Measurements from ENCODE around the gene PSMB5. TPM values are rescaled to one million over a fixed set of nuclear protein-coding genes. Genes with fewer than 3 reads are reported as not detected.

PSMB5 gene
- total RNA-seq, 1 donor from 2014 or later, result 220 TPM

- H3K36me3 ChIP-seq (ENCODE audit: control insufficient read depth, insufficient read depth, low read length), result peaks cover 21% of the 10 kb centered on the region
These were observed 34.7 kb upstream of the PSMB5 start for GRCh38 chr14:23069413-23069806.

GRCh38 chr14:23068789-23069412, 34.2 kb upstream of the PSMB5 start:
- H3K36me3 ChIP-seq (ENCODE audit: control insufficient read depth, insufficient read depth, low read length), result peaks cover 26% of the 10 kb centered on the region
- no peaks in the 10 kb centered on the region for H3K27me3 ChIP-seq (ENCODE audit: control insufficient read depth, insufficient read depth, low read length)
- peak; percentile 90 for DNase-seq (ENCODE audit: low read depth)
- H3K4me3 ChIP-seq (ENCODE audit: low read depth, low read length), result no peak overlapping the region
- peak; percentile 95 for TF ChIP-seq CTCF (IDR thresholded peaks at IDR 0.05; ENCODE audit: insufficient read depth, low read length, severe bottlenecking)
- FAIRE-seq, result no peak

More at GRCh38 chr14:23069413-23069806, 34.7 kb upstream of the PSMB5 start:
- no peak for DNase-seq (ENCODE audit: low read depth)
- TF ChIP-seq CTCF (IDR thresholded peaks at IDR 0.05; ENCODE audit: insufficient read depth, low read length, severe bottlenecking), result no peak
- no peak for FAIRE-seq
- Histone ChIP-seq H3K27me3 (ENCODE audit: control insufficient read depth, insufficient read depth, low read length) (no peaks in the 10 kb centered on the region), H3K4me3 (ENCODE audit: low read depth, low read length) (no peak overlapping the region)

- DNase-seq (ENCODE audit: low read depth) (no peak), FAIRE-seq (no peak)
- Histone ChIP-seq H3K27me3 (ENCODE audit: control insufficient read depth, insufficient read depth, low read length) (no peaks in the 10 kb centered on the region), H3K4me3 (ENCODE audit: low read depth, low read length) (no peak overlapping the region), H3K36me3 (ENCODE audit: control insufficient read depth, insufficient read depth, low read length) (peaks cover 32% of the 10 kb centered on the region)
- TF ChIP-seq CTCF (IDR thresholded peaks at IDR 0.05; ENCODE audit: insufficient read depth, low read length, severe bottlenecking), result no peak
These were observed 33.4 kb upstream of the PSMB5 start for GRCh38 chr14:23067847-23068788.

- no peak overlapping the region for H3K4me3 ChIP-seq (ENCODE audit: low read depth, low read length)
- no peak for TF ChIP-seq CTCF (IDR thresholded peaks at IDR 0.05; ENCODE audit: insufficient read depth, low read length, severe bottlenecking)
- H3K27me3 ChIP-seq (ENCODE audit: control insufficient read depth, insufficient read depth, low read length), result no peaks in the 10 kb centered on the region
- no peak for FAIRE-seq
- DNase-seq (ENCODE audit: low read depth), result no peak
- H3K36me3 ChIP-seq (ENCODE audit: control insufficient read depth, insufficient read depth, low read length), result peaks cover 30% of the 10 kb centered on the region
These were observed 32.4 kb upstream of the PSMB5 start for GRCh38 chr14:23066855-23067744.

GRCh38 chr14:23066368-23066767, 31.7 kb upstream of the PSMB5 start:
- H3K36me3 ChIP-seq (ENCODE audit: control insufficient read depth, insufficient read depth, low read length), result peaks cover 31% of the 10 kb centered on the region
- TF ChIP-seq CTCF (IDR thresholded peaks at IDR 0.05; ENCODE audit: insufficient read depth, low read length, severe bottlenecking), result no peak

More at GRCh38 chr14:23066368-23066767, 31.7 kb upstream of the PSMB5 start:
- H3K27me3 ChIP-seq (ENCODE audit: control insufficient read depth, insufficient read depth, low read length), result no peaks in the 10 kb centered on the region
- H3K4me3 ChIP-seq (ENCODE audit: low read depth, low read length), result no peak overlapping the region
- DNase-seq (ENCODE audit: low read depth), result no peak
- FAIRE-seq, result no peak

Data from bronchial epithelial cell (primary cell).